Measurements from ENCODE around the gene RDH5.

Gene RDH5

DNA sequence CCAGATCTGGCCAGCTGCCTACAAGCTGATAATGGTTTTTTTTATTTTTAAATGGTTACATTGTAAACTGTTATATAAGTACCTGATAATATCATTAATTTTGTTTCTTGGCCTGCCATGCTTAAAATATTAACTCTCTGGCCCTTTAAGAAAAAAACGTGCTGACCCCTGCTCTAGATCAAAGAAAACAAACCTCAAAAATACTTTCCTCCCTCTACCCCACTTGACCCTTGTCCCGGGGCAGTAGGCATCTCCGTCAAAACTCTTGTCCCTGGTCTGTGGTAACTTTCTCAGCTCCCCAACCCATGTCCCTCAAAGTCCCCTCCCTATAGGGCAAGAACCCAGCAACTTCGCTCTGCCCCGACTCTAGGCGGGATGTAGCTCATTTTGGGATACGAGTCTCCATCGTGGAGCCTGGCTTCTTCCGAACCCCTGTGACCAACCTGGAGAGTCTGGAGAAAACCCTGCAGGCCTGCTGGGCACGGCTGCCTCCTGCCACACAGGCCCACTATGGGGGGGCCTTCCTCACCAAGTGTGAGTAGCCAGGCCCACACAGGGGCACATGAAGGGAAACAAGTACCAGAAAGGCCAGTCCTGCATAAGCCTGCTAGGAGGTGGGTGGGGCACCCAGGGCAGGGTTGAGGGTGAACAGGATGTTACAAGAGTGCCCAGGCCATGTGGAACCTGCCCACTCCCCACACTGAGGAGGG lies 3.5 kb downstream of the RDH5 start:
- no peak for TF ChIP-seq EZH2phosphoT487 (conservative IDR thresholded peaks at IDR 0.05; ENCODE audit: low read length)
- TF ChIP-seq, protein P1, sequence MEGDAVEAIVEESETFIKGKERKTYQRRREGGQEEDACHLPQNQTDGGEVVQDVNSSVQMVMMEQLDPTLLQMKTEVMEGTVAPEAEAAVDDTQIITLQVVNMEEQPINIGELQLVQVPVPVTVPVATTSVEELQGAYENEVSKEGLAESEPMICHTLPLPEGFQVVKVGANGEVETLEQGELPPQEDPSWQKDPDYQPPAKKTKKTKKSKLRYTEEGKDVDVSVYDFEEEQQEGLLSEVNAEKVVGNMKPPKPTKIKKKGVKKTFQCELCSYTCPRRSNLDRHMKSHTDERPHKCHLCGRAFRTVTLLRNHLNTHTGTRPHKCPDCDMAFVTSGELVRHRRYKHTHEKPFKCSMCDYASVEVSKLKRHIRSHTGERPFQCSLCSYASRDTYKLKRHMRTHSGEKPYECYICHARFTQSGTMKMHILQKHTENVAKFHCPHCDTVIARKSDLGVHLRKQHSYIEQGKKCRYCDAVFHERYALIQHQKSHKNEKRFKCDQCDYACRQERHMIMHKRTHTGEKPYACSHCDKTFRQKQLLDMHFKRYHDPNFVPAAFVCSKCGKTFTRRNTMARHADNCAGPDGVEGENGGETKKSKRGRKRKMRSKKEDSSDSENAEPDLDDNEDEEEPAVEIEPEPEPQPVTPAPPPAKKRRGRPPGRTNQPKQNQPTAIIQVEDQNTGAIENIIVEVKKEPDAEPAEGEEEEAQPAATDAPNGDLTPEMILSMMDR (IDR thresholded peaks at IDR 0.05; ENCODE audit: insufficient read depth, low read length, poor library complexity, severe bottlenecking) = no peak
- Histone ChIP-seq H3K9me2 (replicated peaks; ENCODE audit: insufficient read depth, low read length) (no peaks in the 10 kb centered on the region), H4K20me1 (ENCODE audit: low read depth, low read length) (no peaks in the 10 kb centered on the region), H3K4me3 (ENCODE audit: insufficient read depth, low read length, poor library complexity, severe bottlenecking) (no peak overlapping the region), H3K4me2 (ENCODE audit: low read depth, low read length, poor library complexity, severe bottlenecking) (no peak overlapping the region), H3K9ac (ENCODE audit: low read length) (no peak overlapping the region), H3K27ac (ENCODE audit: low read depth, low read length) (no peak overlapping the region), H2AFZ (ENCODE audit: low read depth, low read length, severe bottlenecking) (no peak overlapping the region), H3K79me2 (ENCODE audit: insufficient read depth, low read length) (0 out of 2 replicates have a peak, but pooled peaks cover 6% of the 10 kb centered on the region), H3K36me3 (ENCODE audit: low read length) (no peaks in the 10 kb centered on the region), H3K9me3 (ENCODE audit: insufficient read depth, low read length) (no peaks in the 10 kb centered on the region), H3K27me3 (ENCODE audit: low read length) (no peaks in the 10 kb centered on the region), H3F3A (ENCODE audit: insufficient read depth) (peaks cover 14% of the 10 kb centered on the region)

DNA sequence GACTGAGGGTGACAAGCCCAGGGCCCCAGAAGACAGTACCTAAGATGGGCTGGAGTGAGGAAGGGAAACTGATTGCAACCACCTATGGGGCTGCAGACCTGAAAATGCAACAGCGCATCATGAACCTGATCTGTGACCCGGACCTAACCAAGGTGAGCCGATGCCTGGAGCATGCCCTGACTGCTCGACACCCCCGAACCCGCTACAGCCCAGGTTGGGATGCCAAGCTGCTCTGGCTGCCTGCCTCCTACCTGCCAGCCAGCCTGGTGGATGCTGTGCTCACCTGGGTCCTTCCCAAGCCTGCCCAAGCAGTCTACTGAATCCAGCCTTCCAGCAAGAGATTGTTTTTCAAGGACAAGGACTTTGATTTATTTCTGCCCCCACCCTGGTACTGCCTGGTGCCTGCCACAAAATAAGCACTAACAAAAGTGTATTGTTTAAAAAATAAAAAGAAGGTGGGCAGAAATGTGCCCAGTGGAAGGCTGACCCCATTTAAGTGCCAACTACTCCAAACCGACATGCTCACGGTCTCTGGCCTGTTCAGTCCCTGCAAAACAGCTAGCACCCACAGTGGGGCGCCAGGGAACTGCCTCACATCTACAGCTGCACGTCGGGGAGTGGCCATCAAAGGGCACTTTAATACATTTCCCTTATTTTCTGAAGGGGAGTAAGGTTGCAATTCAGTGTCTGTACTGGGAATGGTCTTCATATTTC lies 4.2 kb downstream of the RDH5 start:
- Histone ChIP-seq H3K36me3 (ENCODE audit: low read length) (no peaks in the 10 kb centered on the region), H3F3A (ENCODE audit: insufficient read depth) (peaks cover 16% of the 10 kb centered on the region), H3K9me2 (replicated peaks; ENCODE audit: insufficient read depth, low read length) (no peaks in the 10 kb centered on the region), H3K27me3 (ENCODE audit: low read length) (no peaks in the 10 kb centered on the region), H3K79me2 (ENCODE audit: insufficient read depth, low read length) (0 out of 2 replicates have a peak, but pooled peaks cover 6% of the 10 kb centered on the region), H3K4me3 (ENCODE audit: insufficient read depth, low read length, poor library complexity, severe bottlenecking) (no peak overlapping the region), H3K4me2 (ENCODE audit: low read depth, low read length, poor library complexity, severe bottlenecking) (no peak overlapping the region), H2AFZ (ENCODE audit: low read depth, low read length, severe bottlenecking) (no peak overlapping the region), H3K9ac (ENCODE audit: low read length) (no peak overlapping the region), H4K20me1 (ENCODE audit: low read depth, low read length) (no peaks in the 10 kb centered on the region), H3K9me3 (ENCODE audit: insufficient read depth, low read length) (no peaks in the 10 kb centered on the region), H3K27ac (ENCODE audit: low read depth, low read length) (no peak overlapping the region)
- TF ChIP-seq, protein P1 (IDR thresholded peaks at IDR 0.05; ENCODE audit: insufficient read depth, low read length, poor library complexity, severe bottlenecking) = peak; percentile 61
- no peak for TF ChIP-seq EZH2phosphoT487 (conservative IDR thresholded peaks at IDR 0.05; ENCODE audit: low read length)

DNA sequence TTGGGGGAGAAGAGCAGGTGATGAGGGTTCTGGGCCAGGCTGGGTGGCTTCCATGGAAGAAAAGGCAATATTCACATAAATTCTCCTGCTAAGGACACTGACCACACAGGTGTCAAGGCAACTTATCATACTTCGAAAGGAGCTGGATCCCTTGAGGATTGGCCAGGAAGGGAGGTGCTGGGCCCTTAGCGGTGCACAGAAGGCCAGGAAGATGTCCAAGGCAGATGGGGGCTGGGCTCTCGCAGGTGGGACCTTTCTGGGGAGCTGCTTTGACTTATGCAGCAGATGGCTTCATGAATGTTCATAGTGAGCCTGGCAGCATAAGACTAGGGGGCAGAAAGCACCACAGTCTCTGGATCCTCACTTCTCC lies 4.7 kb downstream of the RDH5 start:
- TF ChIP-seq, protein P1 (IDR thresholded peaks at IDR 0.05; ENCODE audit: insufficient read depth, low read length, poor library complexity, severe bottlenecking) = no peak
- no peak for TF ChIP-seq EZH2phosphoT487 (conservative IDR thresholded peaks at IDR 0.05; ENCODE audit: low read length)

More for the DNA sequence above, 4.7 kb downstream of the RDH5 start:
- Histone ChIP-seq H3K4me3 (ENCODE audit: insufficient read depth, low read length, poor library complexity, severe bottlenecking) (no peak overlapping the region), H3K9me3 (ENCODE audit: insufficient read depth, low read length) (no peaks in the 10 kb centered on the region), H3K79me2 (ENCODE audit: insufficient read depth, low read length) (0 out of 2 replicates have a peak, but pooled peaks cover 6% of the 10 kb centered on the region), H2AFZ (ENCODE audit: low read depth, low read length, severe bottlenecking) (no peak overlapping the region), H3K4me2 (ENCODE audit: low read depth, low read length, poor library complexity, severe bottlenecking) (no peak overlapping the region), H3K9me2 (replicated peaks; ENCODE audit: insufficient read depth, low read length) (no peaks in the 10 kb centered on the region), H4K20me1 (ENCODE audit: low read depth, low read length) (no peaks in the 10 kb centered on the region), H3K36me3 (ENCODE audit: low read length) (no peaks in the 10 kb centered on the region), H3K27me3 (ENCODE audit: low read length) (no peaks in the 10 kb centered on the region), H3F3A (ENCODE audit: insufficient read depth) (peaks cover 21% of the 10 kb centered on the region), H3K27ac (ENCODE audit: low read depth, low read length) (no peak overlapping the region), H3K9ac (ENCODE audit: low read length) (no peak overlapping the region)

Measured in SU-DHL-6 (cell line).